Cardiac muscle cell (in vitro differentiated cells and primary cell): ENCODE measurements around the gene ARHGAP26. TPM values are rescaled to one million over a fixed set of nuclear protein-coding genes. Genes with fewer than 3 reads are reported as not detected.
A peak's percentile ranks its signal among the peaks of the same experiment; 100 is the strongest.

Experiments
- DNase-seq, 2 donors: peaks; one replicate each; pipeline versions ENCODE4 v3.0.0 to v3.0.0-alpha.2; 2010 to 2017; ENCODE audit warnings: low read depth in 1 of 2, low spot score in 1 of 2
- H3K27ac ChIP-seq: fragments of 200-600 bp; sonication (generic); 2 replicates; pipeline ENCODE4 v1.5.1; 2016
- H3K27me3 ChIP-seq: fragments of 200-600 bp; sonication (generic); 2 replicates; pipeline ENCODE4 v1.6.0; 2016; ENCODE audit warnings: control low read depth
- H3K36me3 ChIP-seq: fragments of 200-600 bp; sonication (generic); 2 replicates; pipeline ENCODE4 v1.5.1; 2016; ENCODE audit warnings: control low read depth
- H3K4me1 ChIP-seq: fragments of 200-600 bp; sonication (generic); 2 replicates; pipeline ENCODE4 v1.8.1; 2017; ENCODE audit warnings: low read depth, mild to moderate bottlenecking, mixed run types
- H3K4me3 ChIP-seq: fragments of 200-600 bp; sonication (generic); 2 replicates; pipeline ENCODE4 v1.5.1; 2016; ENCODE audit warnings: mild to moderate bottlenecking
- H3K9me3 ChIP-seq: fragments of 200-600 bp; sonication (generic); 2 replicates; pipeline ENCODE4 v1.5.1; 2017; ENCODE audit warnings: low read depth, mild to moderate bottlenecking, control low read depth
- polyA plus RNA-seq: library from polyadenylated mRNA; unstranded; fragments of >200 nt; fragmentation: Nextera tagmentation; extraction: Ambion mirVana; gene quantifications from 2 replicates; pipeline ENCODE4 v1.2.1, GENCODE V29; 2016
- total RNA-seq: library from RNA; depleted of rRNA; stranded (reverse); fragments of >200 nt; gene quantifications from 2 replicates; pipeline ENCODE4 v1.2.3, GENCODE V29; 2016
- TF ChIP-seq, protein P1 (sequence below): IDR thresholded peaks from 2 replicates; pipeline ENCODE4 v1.5.1; 2012; ENCODE audit warnings: low read depth, mild to moderate bottlenecking, low read length

The ARHGAP26 gene
- total and polyA plus RNA-seq, 2 experiments from 2014 or later = 12.7 to 16.2 TPM

DNA sequence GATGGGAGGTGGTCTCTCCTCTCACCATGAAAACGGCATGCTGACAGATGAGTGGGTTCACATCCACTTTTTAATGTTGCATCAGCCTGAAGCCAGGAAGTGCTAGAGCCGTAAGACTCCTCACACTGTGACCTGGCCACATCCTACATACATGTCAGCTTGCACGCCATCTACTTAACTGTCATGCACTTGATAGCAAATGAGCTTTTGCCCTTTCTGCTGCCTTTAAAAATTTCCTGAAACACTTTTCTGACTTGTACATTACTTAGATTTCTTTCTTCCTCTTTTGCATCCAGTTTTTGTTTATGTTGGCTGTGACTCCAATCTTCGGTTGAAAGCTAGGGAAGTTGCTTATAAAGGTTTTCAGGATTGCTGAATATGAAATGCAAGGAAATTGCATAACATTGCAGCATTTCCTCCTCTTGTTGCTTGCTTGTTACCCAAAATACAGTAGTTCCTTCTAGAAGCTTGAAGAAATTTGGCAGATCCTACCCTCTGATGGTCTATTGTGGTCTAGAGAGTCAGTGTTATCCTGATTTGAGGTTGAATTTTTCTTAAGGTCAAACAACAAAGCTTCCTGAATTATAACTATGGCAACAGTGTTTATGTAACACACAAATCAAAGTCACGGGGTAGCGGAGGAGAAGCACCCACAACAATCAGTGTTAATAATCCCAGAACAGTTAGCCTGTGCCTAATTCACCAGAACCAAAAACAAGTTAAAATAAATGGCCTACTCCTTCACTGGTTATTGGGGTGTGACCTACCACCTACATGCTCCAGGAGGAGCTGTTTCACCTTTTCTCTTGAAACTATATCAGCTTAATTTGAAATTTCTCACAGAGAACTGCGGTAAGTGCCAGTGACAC, 232.5 kb downstream of the ARHGAP26 start:
- Histone ChIP-seq H3K4me3 (no peak overlapping the region), H3K27me3 (no peaks in the 10 kb centered on the region), H3K9me3 (no peaks in the 10 kb centered on the region), H3K27ac (no peak overlapping the region), H3K36me3 (no peaks in the 10 kb centered on the region), H3K4me1 (peaks cover 11% of the 10 kb centered on the region)
- DNase-seq = peak in 1 of 2 donors; percentile 98
- TF ChIP-seq, protein P1, sequence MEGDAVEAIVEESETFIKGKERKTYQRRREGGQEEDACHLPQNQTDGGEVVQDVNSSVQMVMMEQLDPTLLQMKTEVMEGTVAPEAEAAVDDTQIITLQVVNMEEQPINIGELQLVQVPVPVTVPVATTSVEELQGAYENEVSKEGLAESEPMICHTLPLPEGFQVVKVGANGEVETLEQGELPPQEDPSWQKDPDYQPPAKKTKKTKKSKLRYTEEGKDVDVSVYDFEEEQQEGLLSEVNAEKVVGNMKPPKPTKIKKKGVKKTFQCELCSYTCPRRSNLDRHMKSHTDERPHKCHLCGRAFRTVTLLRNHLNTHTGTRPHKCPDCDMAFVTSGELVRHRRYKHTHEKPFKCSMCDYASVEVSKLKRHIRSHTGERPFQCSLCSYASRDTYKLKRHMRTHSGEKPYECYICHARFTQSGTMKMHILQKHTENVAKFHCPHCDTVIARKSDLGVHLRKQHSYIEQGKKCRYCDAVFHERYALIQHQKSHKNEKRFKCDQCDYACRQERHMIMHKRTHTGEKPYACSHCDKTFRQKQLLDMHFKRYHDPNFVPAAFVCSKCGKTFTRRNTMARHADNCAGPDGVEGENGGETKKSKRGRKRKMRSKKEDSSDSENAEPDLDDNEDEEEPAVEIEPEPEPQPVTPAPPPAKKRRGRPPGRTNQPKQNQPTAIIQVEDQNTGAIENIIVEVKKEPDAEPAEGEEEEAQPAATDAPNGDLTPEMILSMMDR = peak; percentile 50

DNA sequence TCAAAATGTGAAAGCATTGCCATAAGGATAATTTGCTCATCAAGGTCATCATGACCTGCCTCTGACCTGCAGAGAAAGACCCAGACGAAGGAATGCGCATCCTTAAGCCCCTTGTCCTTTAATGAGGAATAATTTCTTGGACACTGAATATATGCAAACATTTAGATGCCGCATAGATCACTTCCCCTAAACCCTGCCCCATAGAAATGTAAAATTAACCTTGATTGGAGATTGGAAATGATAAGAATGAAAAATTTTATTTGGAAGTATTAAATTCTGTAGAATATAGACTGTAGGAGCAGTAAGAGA, 233.1 kb downstream of the ARHGAP26 start:
- peaks cover 11% of the 10 kb centered on the region for H3K4me1 ChIP-seq
- no peak overlapping the region for H3K4me3 ChIP-seq
- H3K27me3 ChIP-seq = no peaks in the 10 kb centered on the region
- no peaks in the 10 kb centered on the region for H3K36me3 ChIP-seq
- H3K27ac ChIP-seq = no peak overlapping the region
- H3K9me3 ChIP-seq = no peaks in the 10 kb centered on the region
- no peak for DNase-seq
- TF ChIP-seq, protein P1 = no peak

DNA sequence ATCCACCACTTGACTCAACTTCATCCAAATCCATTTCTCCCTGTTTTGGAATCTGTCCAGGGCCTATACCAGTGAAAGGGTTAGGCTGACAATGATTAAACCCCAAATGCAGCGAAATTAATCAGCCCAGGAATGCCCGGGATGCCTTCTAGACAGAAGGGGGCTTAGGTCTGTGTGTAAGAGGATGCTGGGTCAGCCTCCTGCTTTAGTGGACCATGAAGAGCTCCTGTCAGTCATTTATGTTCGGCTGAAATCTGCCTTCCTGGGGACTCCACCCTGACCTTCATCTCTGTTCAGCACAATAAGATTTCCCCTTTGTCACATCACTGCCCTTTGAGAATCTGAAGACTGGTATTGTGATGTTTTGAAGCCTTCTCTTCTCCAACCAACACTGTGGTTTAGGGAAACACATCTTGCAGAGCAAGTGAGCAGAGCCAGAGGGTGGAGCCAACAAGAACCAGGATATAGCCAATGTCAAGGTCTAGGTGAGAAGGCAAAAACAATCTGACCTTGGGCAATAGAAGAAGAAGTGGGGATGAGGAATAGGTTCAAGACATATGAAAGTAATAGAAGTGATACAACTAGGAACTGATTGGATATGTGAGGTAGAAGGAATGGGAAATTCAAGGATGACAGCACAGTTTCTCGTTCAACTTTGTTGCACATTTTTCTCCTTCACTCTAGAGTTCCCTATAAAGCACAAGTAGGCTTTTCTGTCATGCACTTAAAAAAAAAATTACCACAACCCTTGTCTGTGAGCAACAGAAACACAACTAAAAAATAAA, 234.4 kb downstream of the ARHGAP26 start:
- peaks cover 11% of the 10 kb centered on the region for H3K4me1 ChIP-seq
- H3K36me3 ChIP-seq = no peaks in the 10 kb centered on the region
- H3K4me3 ChIP-seq = no peak overlapping the region
- no peak overlapping the region for H3K27ac ChIP-seq
- DNase-seq = no peak
- TF ChIP-seq, protein P1 = no peak
- no peaks in the 10 kb centered on the region for H3K27me3 ChIP-seq
- H3K9me3 ChIP-seq = no peaks in the 10 kb centered on the region

DNA sequence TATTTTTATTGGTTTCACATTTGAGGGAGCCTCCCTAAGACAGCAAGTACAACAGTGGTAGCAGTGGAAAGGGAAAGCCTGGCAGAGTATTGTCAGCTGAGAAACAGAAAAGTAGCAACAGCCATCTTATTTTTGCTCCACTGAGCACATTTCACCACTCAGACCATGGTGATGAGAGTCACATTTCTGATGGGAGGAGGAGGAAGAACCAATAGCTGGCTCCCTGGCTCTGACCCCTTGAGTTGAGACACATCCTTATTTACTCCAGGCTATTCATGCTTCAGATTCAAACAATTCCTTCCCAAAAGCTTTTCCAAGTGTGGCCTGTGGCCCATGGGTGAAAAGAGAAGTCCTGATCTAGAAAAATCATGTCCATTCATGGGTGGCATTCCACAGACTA, 236.3 kb downstream of the ARHGAP26 start:
- Histone ChIP-seq H3K4me3 (no peak overlapping the region), H3K27me3 (no peaks in the 10 kb centered on the region), H3K36me3 (no peaks in the 10 kb centered on the region), H3K4me1 (peaks cover 11% of the 10 kb centered on the region), H3K27ac (no peak overlapping the region), H3K9me3 (no peaks in the 10 kb centered on the region)
- TF ChIP-seq, protein P1 = no peak
- no peak for DNase-seq

DNA sequence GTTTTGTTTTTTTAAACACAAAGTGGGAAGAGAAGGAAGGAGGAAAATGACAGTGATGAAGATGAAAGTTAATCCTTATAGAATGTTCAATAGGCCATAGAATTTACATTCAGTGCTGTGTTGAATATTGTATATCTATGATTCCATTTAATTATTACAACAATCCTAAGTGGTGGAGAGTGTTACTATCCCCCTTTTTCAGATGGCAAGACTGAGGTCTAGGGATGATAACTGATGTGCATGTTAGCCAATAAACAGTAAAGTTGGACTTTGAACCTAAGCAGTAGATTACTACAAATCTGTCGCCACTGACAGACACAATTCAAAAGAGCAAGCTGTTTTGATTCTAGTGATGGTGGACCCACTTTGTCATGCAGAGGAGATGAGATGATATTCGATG, 237.9 kb downstream of the ARHGAP26 start:
- Histone ChIP-seq H3K27ac (no peak overlapping the region), H3K4me3 (no peak overlapping the region), H3K9me3 (no peaks in the 10 kb centered on the region), H3K4me1 (peaks cover 11% of the 10 kb centered on the region), H3K27me3 (no peaks in the 10 kb centered on the region), H3K36me3 (no peaks in the 10 kb centered on the region)
- DNase-seq = no peak
- TF ChIP-seq, protein P1 = no peak
